Measurements from ENCODE around the gene PMEL.

The PMEL gene

GRCh38 chr12:55908726-55909512 is 56.9 kb downstream of the PMEL start:
- Histone ChIP-seq H3K4me1 (ENCODE audit: control insufficient read depth in 1 of 2, insufficient read depth in 2 of 2, low read length in 2 of 2) (peaks cover 0 to 8% of the 10 kb centered on the region in 2 donors), H3K27me3 (ENCODE audit: low read depth, low read length) (no peaks in the 10 kb centered on the region), H3K27ac (ENCODE audit: low read length) (peak overlapping the region; percentile 16)

GRCh38 chr12:55906056-55906455 is 59.8 kb downstream of the PMEL start:
- Histone ChIP-seq H3K9me3 (ENCODE audit: control insufficient read depth in 1 of 2, low read length in 2 of 2) (no peaks in the 10 kb centered on the region), H3K36me3 (ENCODE audit: control insufficient read depth in 1 of 2, insufficient read depth in 2 of 2, low read length in 2 of 2) (peaks cover 5 to 22% of the 10 kb centered on the region in 2 donors), H3K27ac (ENCODE audit: low read length) (no peak overlapping the region), H3K27me3 (ENCODE audit: low read depth, low read length) (no peaks in the 10 kb centered on the region), H3K4me1 (ENCODE audit: control insufficient read depth in 1 of 2, insufficient read depth in 2 of 2, low read length in 2 of 2) (peaks cover 0 to 8% of the 10 kb centered on the region in 2 donors), H3K4me3 (ENCODE audit: low read depth in 1 of 2, low read length in 2 of 2) (no peak overlapping the region)

More at GRCh38 chr12:55908726-55909512, 56.9 kb downstream of the PMEL start:
- Histone ChIP-seq H3K4me3 (ENCODE audit: low read depth in 1 of 2, low read length in 2 of 2) (no peak overlapping the region), H3K36me3 (ENCODE audit: control insufficient read depth in 1 of 2, insufficient read depth in 2 of 2, low read length in 2 of 2) (peaks cover 6 to 11% of the 10 kb centered on the region in 2 donors), H3K9me3 (ENCODE audit: control insufficient read depth in 1 of 2, low read length in 2 of 2) (no peaks in the 10 kb centered on the region)
